NT2/D1 (cell line): ENCODE data around the gene KCNIP1.
"Not testable (repeated sequence)": the region's sequence is repeated elsewhere in the genome, so short reads cannot be mapped to it uniquely, and the experiment has no call there.

ENCODE experiments used
- DNase-seq: peaks from one replicate; pipeline ENCODE4 v3.0.0-alpha.2; 2011; ENCODE audit warnings: low read depth, low spot score
- H3K27me3 ChIP-seq: 2 replicates; pipeline ENCODE4 v1.6.0; 2011; ENCODE audit warnings: mild to moderate bottlenecking; ENCODE audit not compliant: insufficient read length, insufficient read depth
- H3K36me3 ChIP-seq: 2 replicates; pipeline ENCODE4 v1.6.1; 2011; ENCODE audit warnings: mild to moderate bottlenecking, low read length, mixed read lengths; ENCODE audit not compliant: insufficient read depth, insufficient read length
- H3K4me1 ChIP-seq: 2 replicates; pipeline ENCODE4 v1.5.1; 2011; ENCODE audit not compliant: insufficient read depth, insufficient read length
- H3K4me3 ChIP-seq: 2 replicates; pipeline ENCODE4 v1.5.1; 2011; ENCODE audit warnings: low read depth; ENCODE audit not compliant: insufficient read length
- H3K9ac ChIP-seq: 2 replicates; pipeline ENCODE4 v1.6.0; 2011; ENCODE audit warnings: low read depth; ENCODE audit not compliant: insufficient read length
- H3K9me3 ChIP-seq: 2 replicates; pipeline ENCODE4 v1.5.1; 2011; ENCODE audit warnings: mild to moderate bottlenecking, low read length; ENCODE audit not compliant: insufficient read depth
- SUZ12 ChIP-seq: IDR thresholded peaks from 2 replicates; pipeline ENCODE4 v1.6.1; 2011; ENCODE audit not compliant: insufficient read length, insufficient read depth; ENCODE audit errors: extremely low read depth
- YY1 ChIP-seq: IDR thresholded peaks from 2 replicates; pipeline ENCODE4 v1.6.1; 2011; ENCODE audit not compliant: insufficient read length, insufficient read depth
- ZNF274 ChIP-seq: IDR thresholded peaks from 2 replicates; pipeline ENCODE4 v1.6.1; 2011; ENCODE audit warnings: mild to moderate bottlenecking, low read depth, low read length

Gene KCNIP1

DNA sequence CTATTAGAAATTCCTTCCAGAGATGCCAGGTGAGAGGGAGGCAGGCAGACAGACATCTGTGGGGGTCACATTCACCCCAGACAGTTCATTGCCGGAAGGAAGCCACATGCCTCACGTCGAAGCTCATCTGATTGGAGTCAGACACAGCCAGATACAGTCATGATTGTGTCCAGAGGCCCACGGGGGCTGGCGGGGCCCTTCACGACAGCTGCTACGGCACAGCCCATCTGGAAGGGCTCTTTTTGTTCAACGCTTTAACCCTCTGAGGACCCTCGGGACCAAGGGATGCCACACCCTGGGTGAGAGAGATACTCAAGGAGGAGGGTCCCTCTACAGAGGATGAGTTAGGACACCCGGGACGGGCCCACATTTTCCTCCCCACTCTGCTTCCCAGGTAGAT, 247.8 kb downstream of the KCNIP1 start:
- Histone ChIP-seq H3K4me3 (no peak overlapping the region), H3K9me3 (no peaks in the 10 kb centered on the region), H3K36me3 (no peaks in the 10 kb centered on the region), H3K4me1 (peaks cover 22% of the 10 kb centered on the region), H3K9ac (no peak overlapping the region), H3K27me3 (no peaks in the 10 kb centered on the region)
- TF ChIP-seq SUZ12 = no peak
- TF ChIP-seq ZNF274 = no peak
- no peak for TF ChIP-seq YY1
- DNase-seq = no peak

DNA sequence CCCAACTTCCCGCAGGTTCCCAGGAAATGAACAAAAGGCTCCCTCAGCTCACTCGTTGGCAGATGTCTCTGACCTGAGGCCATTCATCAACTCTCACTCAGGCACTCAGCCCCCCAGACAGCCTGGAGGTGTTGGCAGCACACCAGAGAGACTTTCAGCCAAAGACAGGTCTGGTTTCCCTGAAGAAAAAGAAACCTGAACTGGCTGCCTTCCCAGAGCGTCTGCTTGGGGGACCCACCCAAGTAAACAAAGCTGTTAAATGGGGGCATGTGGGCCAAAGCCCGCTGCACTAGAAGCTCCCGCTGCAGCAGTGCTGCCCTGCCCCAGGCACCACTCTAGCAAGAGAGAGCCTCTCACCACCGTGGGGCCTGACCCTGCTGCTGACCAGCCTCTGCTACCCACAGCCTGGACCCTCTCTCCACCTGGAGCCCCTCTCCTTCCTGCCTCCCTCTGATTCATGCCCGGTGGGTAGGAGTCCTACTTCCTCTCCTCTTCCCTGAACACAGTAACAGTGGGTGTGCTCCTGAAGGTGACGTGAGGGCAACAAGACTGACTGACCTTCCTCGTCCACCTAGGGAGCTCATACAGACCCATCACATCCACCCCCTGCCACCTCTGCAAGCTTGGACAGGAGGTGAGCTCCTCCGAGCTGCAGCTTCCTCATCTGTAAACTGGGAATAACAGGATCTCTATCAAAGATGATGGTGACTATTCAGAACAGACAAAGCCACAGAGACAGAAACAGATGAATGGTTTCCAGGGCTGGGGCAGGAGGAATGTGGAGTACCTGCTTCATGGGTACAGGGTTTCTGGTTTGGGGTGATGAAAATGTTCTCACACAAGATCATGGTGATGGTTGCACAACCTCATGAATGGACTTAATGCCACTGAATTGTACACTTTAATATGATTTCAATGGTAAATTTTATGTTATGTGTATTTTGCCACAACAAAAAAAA, 248.7 kb downstream of the KCNIP1 start:
- TF ChIP-seq YY1 = no peak
- peaks cover 21% of the 10 kb centered on the region for H3K4me1 ChIP-seq
- no peaks in the 10 kb centered on the region for H3K9me3 ChIP-seq
- H3K36me3 ChIP-seq = no peaks in the 10 kb centered on the region
- H3K9ac ChIP-seq = no peak overlapping the region
- DNase-seq = no peak
- H3K4me3 ChIP-seq = no peak overlapping the region
- no peaks in the 10 kb centered on the region for H3K27me3 ChIP-seq

DNA sequence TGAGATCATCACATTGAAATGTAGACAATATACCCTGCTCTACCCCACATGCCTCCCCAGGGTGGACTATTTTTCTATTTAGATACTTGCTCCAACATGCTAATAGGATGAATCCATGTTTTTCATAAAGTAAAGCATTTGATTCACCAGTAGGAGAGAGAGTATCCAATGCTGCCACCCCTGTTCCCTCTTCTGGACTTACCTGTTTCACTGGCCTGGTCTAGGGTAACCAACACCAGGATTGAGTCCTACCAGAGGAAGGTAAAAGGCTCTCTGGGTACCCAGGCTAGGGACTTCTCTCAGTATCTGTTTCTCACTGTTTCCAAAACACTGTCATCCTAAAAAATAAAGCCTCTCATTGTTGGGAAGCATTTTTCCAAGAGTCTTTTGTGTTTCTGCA, 249.5 kb downstream of the KCNIP1 start:
- H3K4me1 ChIP-seq = peaks cover 15% of the 10 kb centered on the region
- no peaks in the 10 kb centered on the region for H3K27me3 ChIP-seq
- no peak for TF ChIP-seq ZNF274
- H3K9ac ChIP-seq = no peak overlapping the region
- no peaks in the 10 kb centered on the region for H3K9me3 ChIP-seq
- no peak overlapping the region for H3K4me3 ChIP-seq
- DNase-seq = no peak
- H3K36me3 ChIP-seq = no peaks in the 10 kb centered on the region

DNA sequence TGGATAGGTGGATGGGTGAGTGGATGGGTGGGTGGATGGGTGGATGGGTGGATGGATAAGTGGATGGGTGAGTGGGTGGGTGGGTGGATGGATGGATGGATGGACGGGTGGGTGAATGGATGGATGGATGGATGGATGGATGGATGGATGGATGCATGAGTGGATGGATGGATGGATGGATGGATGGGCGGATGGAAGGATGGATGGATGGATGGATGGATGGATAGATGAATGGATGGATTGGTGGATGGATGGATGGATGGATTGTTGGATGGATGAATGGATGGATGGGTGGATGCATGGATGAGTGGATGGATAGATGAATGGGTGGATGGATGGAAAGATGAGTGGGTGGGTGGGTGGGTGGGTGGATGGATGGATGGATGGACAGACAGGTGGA, 250.7 kb downstream of the KCNIP1 start:
- DNase-seq, H3K36me3 ChIP-seq, H3K4me3 ChIP-seq, H3K9ac ChIP-seq, H3K9me3 ChIP-seq, H3K4me1 ChIP-seq, H3K27me3 ChIP-seq: not testable (repeated sequence)

DNA sequence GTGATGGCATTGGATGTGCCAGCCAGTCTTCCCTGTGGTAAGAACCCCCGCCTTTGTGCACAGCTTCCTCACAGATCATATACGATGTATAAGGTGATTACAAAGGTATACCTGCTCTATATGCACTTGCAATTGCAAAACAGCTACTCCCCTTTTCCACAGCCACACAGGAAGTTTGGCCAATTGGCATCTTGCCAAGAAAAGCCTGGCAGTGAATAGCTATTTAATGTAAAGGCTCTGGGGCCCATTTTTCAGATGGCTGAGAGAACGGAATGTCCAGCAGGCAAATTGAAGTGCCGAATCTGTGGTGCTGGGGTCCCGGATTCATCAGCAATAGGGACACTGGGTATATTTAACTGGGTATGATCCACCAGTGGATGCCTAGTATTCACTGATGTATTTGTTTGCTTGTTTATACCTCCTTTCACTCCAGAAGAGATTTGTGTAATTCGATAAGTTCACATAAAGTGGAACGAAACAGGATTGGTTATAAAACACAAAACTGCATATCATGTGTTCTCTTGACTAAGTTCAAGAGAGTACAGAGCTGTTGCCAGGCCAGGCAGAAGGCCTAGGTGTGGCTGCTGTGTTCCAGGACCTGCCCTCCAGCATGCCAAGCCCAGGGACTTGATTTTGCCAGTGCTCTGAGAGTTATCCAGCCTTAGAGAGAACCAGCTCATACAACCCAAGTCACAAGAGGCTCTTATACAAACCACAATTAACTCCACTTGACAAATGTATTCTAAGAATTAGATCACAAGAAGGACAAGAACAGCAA, 252.0 kb downstream of the KCNIP1 start:
- Histone ChIP-seq H3K9me3 (no peaks in the 10 kb centered on the region; the same call in 1 of the 2 replicates), H3K4me1 (peaks cover 8% of the 10 kb centered on the region), H3K9ac (no peak overlapping the region), H3K36me3 (no peaks in the 10 kb centered on the region), H3K27me3 (no peaks in the 10 kb centered on the region), H3K4me3 (no peak overlapping the region)
- TF ChIP-seq SUZ12 = no peak
- no peak for TF ChIP-seq YY1
- no peak for TF ChIP-seq ZNF274
- DNase-seq = no peak

DNA sequence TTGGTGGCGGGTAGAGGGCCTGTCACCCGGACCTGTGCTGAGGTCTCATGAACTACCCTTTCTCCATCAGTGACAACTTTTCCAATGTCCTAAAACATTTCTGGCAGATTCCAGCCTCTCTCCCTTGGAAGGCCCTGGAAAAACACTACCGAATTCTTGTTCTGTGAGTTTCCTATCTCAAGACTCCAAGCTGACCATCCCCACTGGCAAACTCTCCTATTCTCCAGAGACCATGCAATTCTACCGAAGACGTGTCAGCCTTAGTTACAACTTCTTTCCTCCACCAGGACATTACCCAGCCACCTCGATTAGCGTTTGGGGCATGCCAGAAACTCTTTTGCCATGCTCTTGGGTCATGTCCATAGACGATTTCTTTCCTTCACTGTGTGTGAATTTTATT, 252.9 kb downstream of the KCNIP1 start:
- Histone ChIP-seq H3K9me3 (no peaks in the 10 kb centered on the region; the same call in 1 of the 2 replicates), H3K4me1 (peaks cover 8% of the 10 kb centered on the region), H3K4me3 (no peak overlapping the region), H3K36me3 (no peaks in the 10 kb centered on the region), H3K9ac (no peak overlapping the region), H3K27me3 (no peaks in the 10 kb centered on the region)
- no peak for DNase-seq
- TF ChIP-seq SUZ12 (no peak), ZNF274 (no peak), YY1 (no peak)

DNA sequence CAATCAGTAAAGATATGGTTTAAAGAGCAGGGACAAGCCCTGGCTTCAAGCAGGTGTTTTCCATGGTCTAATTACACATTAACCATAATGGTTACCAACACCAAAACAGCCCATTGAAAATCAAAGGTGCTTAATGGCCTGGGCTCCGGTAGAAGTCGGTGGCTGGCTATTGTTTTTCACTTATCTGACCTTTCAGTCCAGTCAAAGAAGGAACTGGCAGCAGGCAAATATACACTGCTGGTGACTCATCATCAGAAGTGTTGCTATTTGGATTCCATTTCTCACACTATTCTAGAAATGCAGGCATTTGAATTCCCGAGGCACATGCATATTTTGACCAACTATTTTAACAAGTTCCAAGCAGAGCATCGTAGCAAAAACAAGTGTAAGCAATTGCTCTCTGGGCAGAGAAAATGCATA, 253.4 kb downstream of the KCNIP1 start:
- no peak overlapping the region for H3K9ac ChIP-seq
- DNase-seq = no peak

More for the DNA sequence above, 253.4 kb downstream of the KCNIP1 start:
- no peaks in the 10 kb centered on the region; the same call in 1 of the 2 replicates for H3K9me3 ChIP-seq
- no peaks in the 10 kb centered on the region for H3K36me3 ChIP-seq
- no peak overlapping the region for H3K4me3 ChIP-seq
- H3K4me1 ChIP-seq = peaks cover 5% of the 10 kb centered on the region
- no peaks in the 10 kb centered on the region for H3K27me3 ChIP-seq
- no peak for TF ChIP-seq YY1
- no peak for TF ChIP-seq ZNF274
- no peak for TF ChIP-seq SUZ12
